Spinal cord (tissue), 10 donors: ENCODE results near the gene ADD3. TPM values are rescaled to one million over a fixed set of nuclear protein-coding genes. Genes with fewer than 3 reads are reported as not detected.

Experiments
- DNase-seq, 6 donors: peaks; one replicate each; pipeline versions ENCODE4 v3.0.0 to v3.0.0-alpha.2; 2013 to 2015; ENCODE audit warnings: low spot score in 6 of 6, low read depth in 4 of 6
- H3K27ac ChIP-seq: one replicate; pipeline ENCODE4 v1.5.1; 2013; ENCODE audit warnings: low read depth, low read length, control low read depth
- H3K27me3 ChIP-seq: one replicate; pipeline ENCODE4 v1.6.1; 2013; ENCODE audit warnings: low read length; ENCODE audit not compliant: control insufficient read depth, insufficient read depth
- H3K36me3 ChIP-seq: one replicate; pipeline ENCODE4 v1.6.1; 2013; ENCODE audit warnings: low read length; ENCODE audit not compliant: control insufficient read depth, insufficient read depth
- H3K4me1 ChIP-seq: one replicate; pipeline ENCODE4 v1.6.1; 2013; ENCODE audit warnings: low read length; ENCODE audit not compliant: control insufficient read depth, insufficient read depth
- H3K4me3 ChIP-seq: one replicate; pipeline ENCODE4 v1.5.1; 2013; ENCODE audit warnings: low read depth, low read length, control low read depth
- H3K9me3 ChIP-seq: one replicate; pipeline ENCODE4 v1.6.1; 2013; ENCODE audit warnings: low read length; ENCODE audit not compliant: control insufficient read depth, insufficient read depth
- WGBS: methylation state at CpG from one replicate; pipeline ENCODE4 v1.1.5; 2013; ENCODE audit warnings: missing lambda C conversion rate; ENCODE audit not compliant: insufficient coverage; 5-methylcytosine and 5-hydroxymethylcytosine counted together
- polyA plus RNA-seq, 2 donors: library from polyadenylated mRNA; unstranded; fragments of 120-200 nt; gene quantifications; one replicate each; pipeline ENCODE4 v1.2.1, GENCODE V29; 2013; ENCODE audit not compliant: insufficient read length in 2 of 2
- total RNA-seq, 2 donors: library from RNA; depleted of rRNA in 1 of 2; stranded (reverse); fragments of 120-200 nt in 1 of 2; fragments of >200 nt in 1 of 2; gene quantifications; one replicate each; pipeline versions ENCODE4 v1.2.3 to v1.2.4, GENCODE V29; 2013 to 2014
- donor health status: healthy.

The ADD3 gene
- total and polyA plus RNA-seq, 4 donors: 193 to 557 (median 324) TPM

GRCh38 chr10:110150981-110151380 is 143.2 kb downstream of the ADD3 start:
- DNase-seq: no peak
- Histone ChIP-seq H3K27ac (no peak overlapping the region), H3K36me3 (no peaks in the 10 kb centered on the region), H3K27me3 (no peaks in the 10 kb centered on the region), H3K4me3 (no peak overlapping the region), H3K9me3 (no peaks in the 10 kb centered on the region), H3K4me1 (peaks cover 28% of the 10 kb centered on the region)
- WGBS: 66% methylated on average over 6 of the region's 6 CpGs

GRCh38 chr10:110151467-110151866 is 143.7 kb downstream of the ADD3 start:
- Histone ChIP-seq H3K9me3 (no peaks in the 10 kb centered on the region), H3K27me3 (no peaks in the 10 kb centered on the region), H3K4me1 (peaks cover 28% of the 10 kb centered on the region), H3K4me3 (no peak overlapping the region), H3K27ac (no peak overlapping the region), H3K36me3 (no peaks in the 10 kb centered on the region)
- DNase-seq: peak in 2 of 6 donors; percentile 40 to 46
- WGBS: 13% methylated on average over 1 of the region's 8 CpGs

DNA sequence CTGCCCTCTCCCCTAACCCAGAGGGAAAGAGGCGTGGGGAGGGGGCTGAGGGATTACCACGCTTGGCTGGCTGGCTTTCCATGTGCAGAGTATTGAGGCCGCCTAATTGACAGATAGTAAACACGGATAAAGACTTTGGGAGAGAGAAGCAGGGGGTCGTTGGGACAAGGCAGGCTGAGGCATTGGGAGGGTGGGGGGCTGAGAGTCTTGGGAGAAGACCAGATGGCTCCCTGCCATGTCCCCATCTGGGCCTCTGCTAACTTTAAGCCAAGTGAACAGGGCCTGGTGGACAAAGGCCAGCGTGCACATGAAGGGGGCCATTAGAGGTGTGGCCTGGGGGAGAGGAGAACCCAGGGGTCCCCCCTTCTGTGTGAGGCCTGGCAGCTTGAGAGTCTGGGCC is 144.2 kb downstream of the ADD3 start:
- H3K27me3 ChIP-seq: no peaks in the 10 kb centered on the region
- WGBS: 20% methylated on average over 4 of the region's 6 CpGs
- H3K4me1 ChIP-seq: peaks cover 28% of the 10 kb centered on the region
- H3K9me3 ChIP-seq: no peaks in the 10 kb centered on the region
- H3K27ac ChIP-seq: peak overlapping the region; percentile 10
- DNase-seq: peak in 5 of 6 donors; percentile 18 to 86 (median 39)
- no peaks in the 10 kb centered on the region for H3K36me3 ChIP-seq
- no peak overlapping the region for H3K4me3 ChIP-seq

DNA sequence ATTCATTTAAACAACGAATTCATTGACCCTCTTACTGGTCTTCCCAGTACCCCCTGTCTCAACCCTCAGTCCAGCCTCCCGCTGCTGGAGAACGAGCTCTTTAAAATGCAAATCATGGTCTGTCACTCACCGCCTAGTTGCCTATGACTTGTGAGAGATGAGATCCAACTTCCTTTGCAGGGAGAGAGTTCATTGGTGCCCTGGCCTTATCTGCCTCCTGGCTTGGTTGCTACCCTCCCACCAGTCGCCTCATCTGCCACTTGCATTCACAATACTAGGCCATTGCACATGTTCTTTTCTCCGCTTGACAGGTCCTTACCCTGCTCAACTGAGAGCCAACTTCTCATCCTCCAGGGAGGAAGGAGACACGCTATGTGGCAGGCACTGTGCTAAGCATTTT is 145.6 kb downstream of the ADD3 start:
- H3K9me3 ChIP-seq: no peaks in the 10 kb centered on the region
- H3K4me3 ChIP-seq: no peak overlapping the region
- DNase-seq: no peak
- H3K27me3 ChIP-seq: no peaks in the 10 kb centered on the region
- 54% methylated on average over 4 of the region's 7 CpGs for WGBS
- no peak overlapping the region for H3K27ac ChIP-seq
- H3K36me3 ChIP-seq: no peaks in the 10 kb centered on the region
- H3K4me1 ChIP-seq: peaks cover 25% of the 10 kb centered on the region

GRCh38 chr10:110156046-110156445 is 148.3 kb downstream of the ADD3 start:
- H3K36me3 ChIP-seq: no peaks in the 10 kb centered on the region
- H3K9me3 ChIP-seq: no peaks in the 10 kb centered on the region
- H3K4me1 ChIP-seq: peaks cover 21% of the 10 kb centered on the region
- H3K4me3 ChIP-seq: no peak overlapping the region
- DNase-seq: no peak
- H3K27me3 ChIP-seq: no peaks in the 10 kb centered on the region
- no peak overlapping the region for H3K27ac ChIP-seq
- 96% methylated on average over 3 of the region's 8 CpGs for WGBS

- H3K27ac ChIP-seq: no peak overlapping the region
- H3K27me3 ChIP-seq: no peaks in the 10 kb centered on the region
- no peak overlapping the region for H3K4me3 ChIP-seq
- H3K36me3 ChIP-seq: no peaks in the 10 kb centered on the region
- H3K4me1 ChIP-seq: no peaks in the 10 kb centered on the region
- no peaks in the 10 kb centered on the region for H3K9me3 ChIP-seq
- no peak for DNase-seq
- WGBS: 83% methylated on average over 2 of the region's 11 CpGs
Observed at GRCh38 chr10:110158051-110159005, 150.5 kb downstream of the ADD3 start.

- H3K4me1 ChIP-seq: no peaks in the 10 kb centered on the region
- H3K4me3 ChIP-seq: no peak overlapping the region
- no peaks in the 10 kb centered on the region for H3K27me3 ChIP-seq
- no CpG with 5 or more reads among the region's 4 CpGs for WGBS
- no peak for DNase-seq
- no peak overlapping the region for H3K27ac ChIP-seq
- H3K9me3 ChIP-seq: no peaks in the 10 kb centered on the region
- no peaks in the 10 kb centered on the region for H3K36me3 ChIP-seq
Observed at GRCh38 chr10:110160081-110160480, 152.3 kb downstream of the ADD3 start.

- no peak for DNase-seq
- no peak overlapping the region for H3K4me3 ChIP-seq
- H3K4me1 ChIP-seq: no peaks in the 10 kb centered on the region
- no peak overlapping the region for H3K27ac ChIP-seq
- no peaks in the 10 kb centered on the region for H3K36me3 ChIP-seq
- no peaks in the 10 kb centered on the region for H3K27me3 ChIP-seq
- H3K9me3 ChIP-seq: no peaks in the 10 kb centered on the region
Observed at GRCh38 chr10:110160522-110160921, 152.7 kb downstream of the ADD3 start.

GRCh38 chr10:110162741-110163145 is 155.0 kb downstream of the ADD3 start:
- Histone ChIP-seq H3K27ac (no peak overlapping the region), H3K4me3 (no peak overlapping the region), H3K36me3 (no peaks in the 10 kb centered on the region), H3K27me3 (peaks cover 3% of the 10 kb centered on the region), H3K4me1 (no peaks in the 10 kb centered on the region), H3K9me3 (no peaks in the 10 kb centered on the region)
- DNase-seq: no peak
- 58% methylated on average over 5 of the region's 6 CpGs for whole genome bisulfite sequencing

- no peak overlapping the region for H3K27ac ChIP-seq
- H3K36me3 ChIP-seq: no peaks in the 10 kb centered on the region
- no peak overlapping the region for H3K4me3 ChIP-seq
- no peaks in the 10 kb centered on the region for H3K9me3 ChIP-seq
- 49% methylated on average over 4 of the region's 5 CpGs for WGBS
- DNase-seq: no peak
- peaks cover 4% of the 10 kb centered on the region for H3K4me1 ChIP-seq
- peaks cover 7% of the 10 kb centered on the region for H3K27me3 ChIP-seq
Observed at GRCh38 chr10:110163192-110163773, 155.5 kb downstream of the ADD3 start.
